K562 (cell line): Measurements from ENCODE around the gene TSC22D3. TPM values are rescaled to one million over a fixed set of nuclear protein-coding genes. Genes with fewer than 3 reads are reported as not detected.
A peak's percentile ranks its signal among the peaks of the same experiment; 100 is the strongest.

Experiments used
- ATAC-seq: fragments of 200-7000 bp; cut with Tn5 transposase; 3 replicates; pipeline ENCODE4 v1.9.1; 2020; ENCODE audit warnings: moderate library complexity
- BruUV-seq: library from RNA; stranded (reverse); fragments of 400-500 nt; replicated peaks from 2 replicates; lab custom pipeline; 2021; lab: Mats Ljungman, UMichigan
- CTCF ChIA-PET: fragments of 300-600 bp; formaldehyde crosslinking; extraction: SDS; loops from one replicate; lab custom pipeline; 2021; ENCODE audit warnings: low intra/inter-chr PET ratio; lab: Yijun Ruan, JAX
- POLR2A ChIA-PET: fragments of 300-600, 350-650 bp; sonication (Branson Sonifier 250); formaldehyde crosslinking; extraction: SDS; loops from one replicate; lab custom pipeline; 2021; ENCODE audit warnings: antibody characterized with exemption, inconsistent platforms; lab: Yijun Ruan, JAX
- DNase-seq, 4 experiments: peaks; one replicate each; pipeline versions ENCODE4 v3.0.0 to v3.0.0-alpha.2; 2011 to 2018; ENCODE audit warnings: low spot score in 3 of 4, mixed read lengths in 3 of 4; ENCODE audit errors: extremely low read depth in 1 of 4
- FAIRE-seq: peaks from 2 replicates; lab custom pipeline; 2011; peaks lifted over from hg19 to GRCh38; lab: Jason Lieb, UNC
- H2AFZ ChIP-seq: 2 replicates; pipeline ENCODE4 v1.6.0; 2011; ENCODE audit warnings: low read depth, low read length, control low read depth, inconsistent platforms
- H3K27ac ChIP-seq: fragments of 200-600 bp; 3 replicates; pipeline ENCODE4 v1.8.0; 2011; ENCODE audit warnings: low read depth, mild to moderate bottlenecking, control low read depth, inconsistent platforms, low read length, moderate library complexity, mixed read lengths; ENCODE audit errors: extremely low read depth
- H3K27me3 ChIP-seq, 2 experiments: fragments of 300-600 bp in 1 of 2; 2 replicates in 1 of 2; 3 replicates in 1 of 2; pipeline versions ENCODE4 v1.6.0 to v1.8.0; 2011; ENCODE audit warnings: inconsistent platforms in 2 of 2, low read length in 2 of 2, mild to moderate bottlenecking in 1 of 2, mixed read lengths in 1 of 2, moderate library complexity in 1 of 2; ENCODE audit not compliant: control insufficient read depth in 2 of 2, insufficient read depth in 2 of 2
- H3K36me3 ChIP-seq: fragments of 300-600 bp; 3 replicates; pipeline ENCODE4 v1.8.0; 2011; ENCODE audit warnings: mild to moderate bottlenecking, low read length, inconsistent platforms; ENCODE audit not compliant: control insufficient read depth, insufficient read depth
- H3K4me1 ChIP-seq, 2 experiments: fragments of 200-600 bp in 1 of 2; replicated peaks in 1 of 2; 2 replicates in 1 of 2; 3 replicates in 1 of 2; pipeline versions ENCODE4 v1.5.1 to v1.8.0; 2011; ENCODE audit warnings: inconsistent platforms in 2 of 2, low read length in 2 of 2, mild to moderate bottlenecking in 1 of 2, mixed read lengths in 1 of 2, moderate library complexity in 1 of 2; ENCODE audit not compliant: control insufficient read depth in 2 of 2, insufficient read depth in 2 of 2
- H3K4me2 ChIP-seq: 2 replicates; pipeline ENCODE4 v1.6.1; 2011; ENCODE audit warnings: low read length, control low read depth, inconsistent platforms, mixed read lengths; ENCODE audit not compliant: insufficient read depth
- H3K4me3 ChIP-seq: fragments of 200-600 bp; sonication (generic), shearing (Covaris generic); 2 replicates; pipeline ENCODE4 v1.5.1; 2016; ENCODE audit warnings: control low read depth, inconsistent platforms
- H3K79me2 ChIP-seq: fragments of 200-600 bp; 3 replicates; pipeline ENCODE4 v1.8.0; 2011; ENCODE audit warnings: low read length, inconsistent platforms; ENCODE audit not compliant: control insufficient read depth, insufficient read depth
- H3K9ac ChIP-seq, 2 experiments: 2 replicates each; pipeline versions ENCODE4 v1.6.0 to v1.6.1; 2011; ENCODE audit warnings: low read depth in 2 of 2, low read length in 2 of 2, control low read depth in 1 of 2, inconsistent platforms in 1 of 2, mild to moderate bottlenecking in 1 of 2, mixed read lengths in 1 of 2; ENCODE audit not compliant: insufficient read depth in 1 of 2
- H3K9me1 ChIP-seq: one replicate; pipeline ENCODE4 v1.6.0; 2011; ENCODE audit warnings: inconsistent platforms, mild to moderate bottlenecking, low read length, moderate library complexity; ENCODE audit not compliant: control insufficient read depth, insufficient read depth
- H3K9me3 ChIP-seq: replicated peaks from 2 replicates; pipeline ENCODE4 v1.5.1; 2011; ENCODE audit warnings: low read depth, low read length, inconsistent platforms; ENCODE audit not compliant: control insufficient read depth, insufficient read depth
- H4K20me1 ChIP-seq: replicated peaks from 2 replicates; pipeline ENCODE4 v1.6.1; 2011; ENCODE audit warnings: low read length, inconsistent platforms, mixed read lengths; ENCODE audit not compliant: control insufficient read depth, insufficient read depth
- EGR1 ChIP-seq: fragments of 450-650 bp; conservative IDR thresholded peaks from 2 replicates; pipeline ENCODE4 v1.6.1; 2017; ENCODE audit warnings: mild to moderate bottlenecking
- GATAD2A ChIP-seq: fragments of 450-650 bp; IDR thresholded peaks from 2 replicates; pipeline ENCODE4 v1.6.1; 2017
- MAX ChIP-seq: sonication (generic); formaldehyde crosslinking; IDR thresholded peaks from 2 replicates; pipeline ENCODE4 v1.9.0; 2022; ENCODE audit warnings: mild to moderate bottlenecking, missing genetic modification reagents
- MCM3 ChIP-seq: fragments of 450-650 bp; IDR thresholded peaks from 2 replicates; pipeline ENCODE4 v1.6.1; 2016
- PTTG1 ChIP-seq: fragments of 450-650 bp; IDR thresholded peaks from 2 replicates; pipeline ENCODE4 v1.6.1; 2016; ENCODE audit warnings: low read depth, mild to moderate bottlenecking, missing genetic modification characterization, missing compliant biosample characterization
- RFX7 ChIP-seq: fragments of 250-450 bp; sonication (Bioruptor Pico); IDR thresholded peaks from 2 replicates; pipeline ENCODE4 v1.5.1; 2021; ENCODE audit warnings: mild to moderate bottlenecking
- SOX6 ChIP-seq: fragments of 450-650 bp; IDR thresholded peaks from 2 replicates; pipeline ENCODE4 v1.6.1; 2014; ENCODE audit warnings: mild to moderate bottlenecking
- TEAD1 ChIP-seq, 2 experiments: fragments of 450-650 bp in 1 of 2; sonication (generic) in 1 of 2; formaldehyde crosslinking; IDR thresholded peaks; 2 replicates each; pipeline versions ENCODE4 v1.4.0 to v1.8.0; 2020 to 2022; ENCODE audit warnings: mild to moderate bottlenecking in 2 of 2, missing genetic modification reagents in 1 of 2
- ZBTB7A ChIP-seq: IDR thresholded peaks from 2 replicates; pipeline ENCODE4 v1.6.1; 2011; ENCODE audit warnings: low read depth, mild to moderate bottlenecking, low read length, moderate library complexity, borderline replicate concordance; ENCODE audit not compliant: control insufficient read depth
- ZNF347 ChIP-seq: fragments of 450-650 bp; formaldehyde crosslinking; IDR thresholded peaks from 2 replicates; pipeline ENCODE4 v1.4.0; 2020; ENCODE audit warnings: low read depth, mild to moderate bottlenecking, moderate library complexity
- WGBS: fragments of 100-300 bp; shearing (Covaris generic); methylation state at CpG from one replicate; pipeline ENCODE4 v1.1.6; 2016; ENCODE audit warnings: low coverage, mixed read lengths; ENCODE audit not compliant: insufficient coverage; ENCODE audit errors: missing lambda C conversion rate; 5-methylcytosine and 5-hydroxymethylcytosine counted together
- in situ Hi-C: fragments of 300-500 bp; cut with MboI; formaldehyde crosslinking; loops from 4 replicates; pipeline ENCODE4 v1.15.0; 2018; ENCODE audit warnings: inconsistent platforms, mixed read lengths
- intact Hi-C: fragments of 100-400 bp; cut with micrococcal nuclease; formaldehyde crosslinking; loops from 2 replicates; pipeline ENCODE4 v1.14.2; 2022
- polyA plus RNA-seq, 8 experiments: library from polyadenylated mRNA; depleted of rRNA in 4 of 8; stranded (reverse) in 5 of 8; unstranded in 3 of 8; fragments of >200 nt; fragmentation: Nextera tagmentation in 2 of 8; fragmentation: Illumina TruSeq in 1 of 8; extraction: Ambion mirVana in 2 of 8; extraction: Trizol in 1 of 8; gene quantifications; 2 replicates each; pipeline versions ENCODE4 v1.2.1 to v1.2.3, GENCODE V29; 2011 to 2014; ENCODE audit warnings: inconsistent platforms in 1 of 8, missing spikeins in 1 of 8
- total RNA-seq, 7 experiments: library from RNA; depleted of rRNA in 6 of 7; stranded (reverse); fragments of >200 nt in 6 of 7; fragmentation: Illumina TruSeq in 2 of 7; extraction: Trizol in 2 of 7; gene quantifications; 2 replicates each; pipeline versions ENCODE4 v1.2.1 to v1.2.3, GENCODE V29; 2011 to 2021; ENCODE audit warnings: low replicate concordance in 1 of 7
- TF ChIP-seq, protein P1 (sequence below): fragments of 450-650 bp; IDR thresholded peaks from 2 replicates; pipeline ENCODE4 v1.6.1; 2016; ENCODE audit warnings: missing biosample characterization, missing genetic modification characterization
- TF ChIP-seq, protein P2 (sequence below): fragments of 250-450 bp; sonication (Bioruptor Pico); IDR thresholded peaks from 2 replicates; pipeline ENCODE4 v1.9.0; 2021; ENCODE audit warnings: mild to moderate bottlenecking
- TF ChIP-seq, protein P3 (sequence below), 2 experiments: fragments of 450-650 bp; IDR thresholded peaks; 2 replicates each; pipeline ENCODE4 v1.6.1; 2018; ENCODE audit warnings: mild to moderate bottlenecking in 2 of 2, low read depth in 1 of 2; ENCODE audit not compliant: partially characterized antibody in 2 of 2
- TF ChIP-seq, protein P4 (sequence below), 3 experiments: IDR thresholded peaks in 2 of 3; conservative IDR thresholded peaks in 1 of 3; 2 replicates each; pipeline ENCODE4 v1.5.1; 2011 to 2012; ENCODE audit warnings: low read length in 3 of 3, mild to moderate bottlenecking in 3 of 3, control low read depth in 2 of 3, improper control_type of control experiment in 1 of 3, inconsistent platforms in 1 of 3, low read depth in 1 of 3, mixed read lengths in 1 of 3, moderate library complexity in 1 of 3; ENCODE audit not compliant: insufficient read depth in 2 of 3

Gene TSC22D3
- total and polyA plus RNA-seq, 9 of the 15 experiments (the other 6 are each of a cell fraction or from before 2014, with no cell fraction given), result 0.48 to 3.0 (median 0.87) TPM

DNA sequence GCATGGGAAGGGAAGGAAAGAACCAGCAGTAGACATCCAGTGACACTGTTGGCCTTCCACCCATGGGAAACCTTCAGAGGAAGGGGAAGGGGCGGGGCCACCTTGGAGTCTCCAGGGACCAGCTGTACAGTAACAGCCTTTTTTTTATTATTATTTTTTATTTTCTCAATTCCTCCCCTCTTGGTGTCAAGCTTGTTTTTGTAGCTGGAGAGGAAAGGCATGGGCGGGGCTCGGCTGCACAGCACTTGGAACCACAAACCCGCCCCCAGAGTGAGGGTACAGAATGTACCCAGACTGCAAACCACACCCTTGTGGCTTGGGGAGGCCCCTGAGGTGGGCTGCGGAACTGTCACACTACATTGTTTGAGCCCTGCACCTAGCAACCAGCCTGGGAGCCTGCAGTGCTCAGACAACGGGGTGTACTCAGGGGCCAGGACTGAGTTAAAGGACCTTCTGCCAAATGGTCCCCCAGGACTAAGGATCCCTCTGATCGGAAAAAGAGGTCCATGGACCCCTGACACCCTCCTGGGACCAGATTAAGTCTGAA, 101.6 kb downstream of the TSC22D3 start:
- peaks cover 19% of the 10 kb centered on the region for H3K79me2 ChIP-seq
- peak; percentile 50 to 69 (median 56) for DNase-seq
- peak overlapping the region; percentile 5; the same call in 1 of the 2 replicates for H3K4me3 ChIP-seq
- ChIA-PET POLR2A (no interaction called here), CTCF (interaction anchor here (1.2 to 2.3 kb wide), 3 partner anchors 14 to 103 kb away, joined by 3 to 21 read pairs (median 15); partner anchors contain the start of gene NCBP2L)
- peak overlapping the region; percentile 59; the same call in 2 of the 3 replicates for H3K27ac ChIP-seq
- H2AFZ ChIP-seq, result 0 out of 2 replicates have a peak overlapping the region, but pooled peaks have one; percentile 66
- H3K9ac ChIP-seq, result peak overlapping the region in 1 of 2 experiments; percentile 47; a peak in 2 of 4 replicates
- intact Hi-C loops (loop anchor here (1.0 to 10.0 kb wide), 5 partner anchors 44 to 401 kb away; partner anchors contain the start of gene TSC22D3), in situ Hi-C loops (no loop called here)
- no peaks in the 10 kb centered on the region for H4K20me1 ChIP-seq
- H3K27me3 ChIP-seq, result no peaks in the 10 kb centered on the region
- H3K4me1 ChIP-seq, result peaks cover 26 to 37% of the 10 kb centered on the region in 2 experiments; a peak in 4 of 5 replicates
- no peaks in the 10 kb centered on the region for H3K36me3 ChIP-seq
- peak overlapping the region; percentile 75 for H3K4me2 ChIP-seq
- 10% methylated on average over 6 of the region's 7 CpGs for WGBS
- FAIRE-seq, result peak; percentile 59
- peak; percentile 66 for ATAC-seq
- no peaks in the 10 kb centered on the region for H3K9me3 ChIP-seq
- BruUV-seq, result no TSS peak
- H3K9me1 ChIP-seq, result no peaks in the 10 kb centered on the region
- TF ChIP-seq MAX, result no peak
- TF ChIP-seq ZBTB7A, result peak; percentile 59; the same call in 1 of the 2 replicates
- TF ChIP-seq, protein P1, sequence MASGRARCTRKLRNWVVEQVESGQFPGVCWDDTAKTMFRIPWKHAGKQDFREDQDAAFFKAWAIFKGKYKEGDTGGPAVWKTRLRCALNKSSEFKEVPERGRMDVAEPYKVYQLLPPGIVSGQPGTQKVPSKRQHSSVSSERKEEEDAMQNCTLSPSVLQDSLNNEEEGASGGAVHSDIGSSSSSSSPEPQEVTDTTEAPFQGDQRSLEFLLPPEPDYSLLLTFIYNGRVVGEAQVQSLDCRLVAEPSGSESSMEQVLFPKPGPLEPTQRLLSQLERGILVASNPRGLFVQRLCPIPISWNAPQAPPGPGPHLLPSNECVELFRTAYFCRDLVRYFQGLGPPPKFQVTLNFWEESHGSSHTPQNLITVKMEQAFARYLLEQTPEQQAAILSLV (tag), result no peak
- TF ChIP-seq, protein P2, sequence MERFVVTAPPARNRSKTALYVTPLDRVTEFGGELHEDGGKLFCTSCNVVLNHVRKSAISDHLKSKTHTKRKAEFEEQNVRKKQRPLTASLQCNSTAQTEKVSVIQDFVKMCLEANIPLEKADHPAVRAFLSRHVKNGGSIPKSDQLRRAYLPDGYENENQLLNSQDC (CRISPR knock-in tag), result no peak
- TF ChIP-seq TEAD1 (CRISPR knock-in tag; IDR thresholded peaks at IDR 0.05), result no peak
- TF ChIP-seq MCM3, result no peak
- TF ChIP-seq ZNF347 (CRISPR knock-in tag), result no peak
- TF ChIP-seq RFX7 (CRISPR knock-in tag), result no peak
- TF ChIP-seq, protein P3, sequence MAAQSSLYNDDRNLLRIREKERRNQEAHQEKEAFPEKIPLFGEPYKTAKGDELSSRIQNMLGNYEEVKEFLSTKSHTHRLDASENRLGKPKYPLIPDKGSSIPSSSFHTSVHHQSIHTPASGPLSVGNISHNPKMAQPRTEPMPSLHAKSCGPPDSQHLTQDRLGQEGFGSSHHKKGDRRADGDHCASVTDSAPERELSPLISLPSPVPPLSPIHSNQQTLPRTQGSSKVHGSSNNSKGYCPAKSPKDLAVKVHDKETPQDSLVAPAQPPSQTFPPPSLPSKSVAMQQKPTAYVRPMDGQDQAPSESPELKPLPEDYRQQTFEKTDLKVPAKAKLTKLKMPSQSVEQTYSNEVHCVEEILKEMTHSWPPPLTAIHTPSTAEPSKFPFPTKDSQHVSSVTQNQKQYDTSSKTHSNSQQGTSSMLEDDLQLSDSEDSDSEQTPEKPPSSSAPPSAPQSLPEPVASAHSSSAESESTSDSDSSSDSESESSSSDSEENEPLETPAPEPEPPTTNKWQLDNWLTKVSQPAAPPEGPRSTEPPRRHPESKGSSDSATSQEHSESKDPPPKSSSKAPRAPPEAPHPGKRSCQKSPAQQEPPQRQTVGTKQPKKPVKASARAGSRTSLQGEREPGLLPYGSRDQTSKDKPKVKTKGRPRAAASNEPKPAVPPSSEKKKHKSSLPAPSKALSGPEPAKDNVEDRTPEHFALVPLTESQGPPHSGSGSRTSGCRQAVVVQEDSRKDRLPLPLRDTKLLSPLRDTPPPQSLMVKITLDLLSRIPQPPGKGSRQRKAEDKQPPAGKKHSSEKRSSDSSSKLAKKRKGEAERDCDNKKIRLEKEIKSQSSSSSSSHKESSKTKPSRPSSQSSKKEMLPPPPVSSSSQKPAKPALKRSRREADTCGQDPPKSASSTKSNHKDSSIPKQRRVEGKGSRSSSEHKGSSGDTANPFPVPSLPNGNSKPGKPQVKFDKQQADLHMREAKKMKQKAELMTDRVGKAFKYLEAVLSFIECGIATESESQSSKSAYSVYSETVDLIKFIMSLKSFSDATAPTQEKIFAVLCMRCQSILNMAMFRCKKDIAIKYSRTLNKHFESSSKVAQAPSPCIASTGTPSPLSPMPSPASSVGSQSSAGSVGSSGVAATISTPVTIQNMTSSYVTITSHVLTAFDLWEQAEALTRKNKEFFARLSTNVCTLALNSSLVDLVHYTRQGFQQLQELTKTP (IDR thresholded peaks at IDR 0.05; ENCODE audit: low read depth in 1 of 2, partially characterized antibody in 2 of 2), result no peak
- TF ChIP-seq EGR1, result peak; percentile 13; the same call in 1 of the 2 replicates
- no peak for TF ChIP-seq PTTG1 (tag)
- TF ChIP-seq, protein P4, sequence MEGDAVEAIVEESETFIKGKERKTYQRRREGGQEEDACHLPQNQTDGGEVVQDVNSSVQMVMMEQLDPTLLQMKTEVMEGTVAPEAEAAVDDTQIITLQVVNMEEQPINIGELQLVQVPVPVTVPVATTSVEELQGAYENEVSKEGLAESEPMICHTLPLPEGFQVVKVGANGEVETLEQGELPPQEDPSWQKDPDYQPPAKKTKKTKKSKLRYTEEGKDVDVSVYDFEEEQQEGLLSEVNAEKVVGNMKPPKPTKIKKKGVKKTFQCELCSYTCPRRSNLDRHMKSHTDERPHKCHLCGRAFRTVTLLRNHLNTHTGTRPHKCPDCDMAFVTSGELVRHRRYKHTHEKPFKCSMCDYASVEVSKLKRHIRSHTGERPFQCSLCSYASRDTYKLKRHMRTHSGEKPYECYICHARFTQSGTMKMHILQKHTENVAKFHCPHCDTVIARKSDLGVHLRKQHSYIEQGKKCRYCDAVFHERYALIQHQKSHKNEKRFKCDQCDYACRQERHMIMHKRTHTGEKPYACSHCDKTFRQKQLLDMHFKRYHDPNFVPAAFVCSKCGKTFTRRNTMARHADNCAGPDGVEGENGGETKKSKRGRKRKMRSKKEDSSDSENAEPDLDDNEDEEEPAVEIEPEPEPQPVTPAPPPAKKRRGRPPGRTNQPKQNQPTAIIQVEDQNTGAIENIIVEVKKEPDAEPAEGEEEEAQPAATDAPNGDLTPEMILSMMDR (IDR thresholded peaks at IDR 0.05 in 2 of 3, conservative IDR thresholded peaks at IDR 0.05 in 1 of 3; ENCODE audit: insufficient read depth in 2 of 3, low read depth in 1 of 3, low read length in 3 of 3), result 0 out of 6 replicates have a peak, but pooled peaks of 1 of the 3 experiments have one; percentile 7
- no peak for TF ChIP-seq GATAD2A
- TF ChIP-seq SOX6, result 0 out of 2 replicates have a peak, but pooled peaks have one; percentile 9
